ENCODE measurements around the gene FMR1NB.

Gene FMR1NB

DNA sequence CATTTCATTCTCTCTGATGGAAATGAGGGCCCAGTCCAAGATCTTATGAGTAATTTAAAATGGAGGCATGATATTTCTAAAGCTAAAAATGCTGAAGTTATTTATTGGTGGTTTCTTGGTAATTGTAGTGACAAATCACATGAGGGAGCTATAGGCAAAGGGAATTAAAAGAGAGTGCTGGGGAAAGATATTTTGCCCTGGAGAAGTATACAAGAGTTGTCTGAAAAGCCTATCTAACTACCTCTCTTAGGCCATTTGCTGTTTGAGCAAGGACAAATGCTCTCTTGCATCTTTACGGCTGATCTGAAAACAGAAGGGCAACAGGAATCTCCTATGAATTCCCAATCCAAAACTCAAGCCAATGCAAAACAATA lies 89.4 kb downstream of the FMR1NB start:
- DNase-seq (ENCODE audit: low spot score): no peak

All from CD4-positive, alpha-beta T cell treated with Interleukin-15 for 4 hours (primary cell).